ENCODE data around the gene DNASE1L2. TPM values are rescaled to one million over a fixed set of nuclear protein-coding genes. Genes with fewer than 3 reads are reported as not detected.

Gene DNASE1L2
- total and polyA plus RNA-seq, 2 experiments from 2014 or later: 0.23 to 0.80 TPM

DNA sequence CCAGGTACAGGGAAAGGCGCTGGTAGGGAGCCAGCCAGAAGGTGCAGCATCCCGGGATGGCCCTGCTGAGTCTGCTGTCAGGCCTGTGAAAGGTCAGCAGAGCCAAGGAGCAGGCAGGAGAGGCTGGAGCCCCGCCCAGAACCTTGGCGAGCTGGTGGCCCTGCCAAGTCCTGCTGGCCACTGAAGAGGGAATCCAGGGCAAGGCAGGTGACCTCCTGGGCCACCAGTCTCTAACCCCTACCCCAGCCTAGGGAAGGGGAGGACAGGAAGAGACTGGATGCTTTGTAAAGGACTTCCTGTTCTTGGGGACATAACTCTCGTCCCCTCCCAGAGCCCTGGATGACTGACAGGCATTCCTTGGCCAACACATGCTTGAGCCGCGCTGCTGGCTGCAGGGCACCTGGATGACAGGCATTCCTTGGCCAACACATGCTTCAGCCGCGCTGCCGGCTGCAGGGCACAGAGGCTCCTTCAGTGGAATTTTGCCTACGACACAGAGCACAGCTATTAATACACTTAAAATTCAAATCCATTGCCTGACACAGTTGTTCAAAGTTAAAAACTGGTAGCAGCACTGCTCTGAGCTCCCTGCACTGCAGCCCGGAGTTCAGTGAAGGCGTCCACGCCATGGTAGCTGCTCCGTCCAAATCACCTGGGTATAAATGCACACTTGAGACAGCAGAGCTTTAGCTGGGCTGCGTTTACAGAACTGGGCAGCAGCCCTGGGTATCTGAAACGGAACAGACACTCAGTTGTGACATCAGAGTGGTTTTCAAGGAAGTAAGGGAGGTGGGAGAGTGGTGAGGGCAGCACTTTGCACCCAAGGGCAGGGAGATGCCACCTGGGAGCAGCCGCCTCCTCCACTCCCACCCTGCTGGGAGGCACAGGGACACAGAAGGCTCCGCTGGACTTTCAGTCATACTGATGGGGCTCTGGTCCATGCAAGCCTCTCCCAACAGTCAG, 23.6 kb upstream of the DNASE1L2 start:
- H3K79me2 ChIP-seq: peaks cover 18% of the 10 kb centered on the region
- no peaks in the 10 kb centered on the region for H3K9me2 ChIP-seq (replicated peaks; ENCODE audit: insufficient read depth)
- no peak overlapping the region for H3K27ac ChIP-seq
- peaks cover 8% of the 10 kb centered on the region for H4K20me1 ChIP-seq (ENCODE audit: insufficient read depth, poor library complexity, severe bottlenecking)
- no peak for TF ChIP-seq EZH2 (IDR thresholded peaks at IDR 0.05; ENCODE audit: borderline replicate concordance)
- TF ChIP-seq EZH2phosphoT487 (IDR thresholded peaks at IDR 0.05; ENCODE audit: low read depth, severe bottlenecking, unreplicated experiment): no peak
- TF ChIP-seq, protein P1, sequence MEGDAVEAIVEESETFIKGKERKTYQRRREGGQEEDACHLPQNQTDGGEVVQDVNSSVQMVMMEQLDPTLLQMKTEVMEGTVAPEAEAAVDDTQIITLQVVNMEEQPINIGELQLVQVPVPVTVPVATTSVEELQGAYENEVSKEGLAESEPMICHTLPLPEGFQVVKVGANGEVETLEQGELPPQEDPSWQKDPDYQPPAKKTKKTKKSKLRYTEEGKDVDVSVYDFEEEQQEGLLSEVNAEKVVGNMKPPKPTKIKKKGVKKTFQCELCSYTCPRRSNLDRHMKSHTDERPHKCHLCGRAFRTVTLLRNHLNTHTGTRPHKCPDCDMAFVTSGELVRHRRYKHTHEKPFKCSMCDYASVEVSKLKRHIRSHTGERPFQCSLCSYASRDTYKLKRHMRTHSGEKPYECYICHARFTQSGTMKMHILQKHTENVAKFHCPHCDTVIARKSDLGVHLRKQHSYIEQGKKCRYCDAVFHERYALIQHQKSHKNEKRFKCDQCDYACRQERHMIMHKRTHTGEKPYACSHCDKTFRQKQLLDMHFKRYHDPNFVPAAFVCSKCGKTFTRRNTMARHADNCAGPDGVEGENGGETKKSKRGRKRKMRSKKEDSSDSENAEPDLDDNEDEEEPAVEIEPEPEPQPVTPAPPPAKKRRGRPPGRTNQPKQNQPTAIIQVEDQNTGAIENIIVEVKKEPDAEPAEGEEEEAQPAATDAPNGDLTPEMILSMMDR (IDR thresholded peaks at IDR 0.05; ENCODE audit: poor library complexity): no peak
- peak overlapping the region; percentile 90 for H3K4me3 ChIP-seq
- H3K4me2 ChIP-seq: peak overlapping the region; percentile 94
- no peaks in the 10 kb centered on the region for H3K9me3 ChIP-seq (ENCODE audit: low read depth)
- peaks cover 8% of the 10 kb centered on the region for H3K4me1 ChIP-seq (ENCODE audit: insufficient read depth)
- no peak for DNase-seq (ENCODE audit: low spot score)
- no peaks in the 10 kb centered on the region for H3K27me3 ChIP-seq
- H3K36me3 ChIP-seq (replicated peaks; ENCODE audit: insufficient read depth, low read depth): no peaks in the 10 kb centered on the region
- no peak overlapping the region for H2AFZ ChIP-seq
- WGBS (ENCODE audit: low lambda C conversion rate, missing lambda C conversion rate): 85% methylated on average over 19 of the region's 19 CpGs

GRCh38 chr16:2213817-2214718, 22.2 kb upstream of the DNASE1L2 start:
- peak overlapping the region; percentile 90 for H3K4me3 ChIP-seq
- 2% methylated on average over 41 of the region's 98 CpGs for WGBS (ENCODE audit: low lambda C conversion rate, missing lambda C conversion rate)
- no peak overlapping the region for H2AFZ ChIP-seq

DNA sequence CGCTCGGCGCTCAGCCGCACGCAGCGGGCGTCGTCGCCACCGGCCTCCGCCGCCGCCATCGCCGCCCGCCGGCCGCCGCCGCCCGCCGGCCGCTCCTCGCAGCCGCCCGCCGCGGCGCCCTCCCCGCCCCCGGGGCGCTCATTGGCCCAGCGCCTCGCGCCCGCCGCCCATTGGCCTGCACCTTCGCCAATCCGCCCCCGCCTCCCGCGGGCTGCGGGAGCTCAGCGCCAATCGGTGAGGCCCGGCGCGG, 21.6 kb upstream of the DNASE1L2 start, which contains the start of gene PGP:
Gene PGP, minus strand, starts transcription at position 122 of the 250 bp plus-strand sequence. Its CDS starts 63 bp downstream, at position 59.
- under 1% methylated on average over 14 of the region's 48 CpGs for WGBS (ENCODE audit: low lambda C conversion rate, missing lambda C conversion rate)

More at GRCh38 chr16:2213817-2214718, 22.2 kb upstream of the DNASE1L2 start:
- Histone ChIP-seq H3K27ac (peak overlapping the region; percentile 80), H3K36me3 (replicated peaks; ENCODE audit: insufficient read depth, low read depth) (no peaks in the 10 kb centered on the region), H3K4me1 (ENCODE audit: insufficient read depth) (peaks cover 8% of the 10 kb centered on the region), H3K9me3 (ENCODE audit: low read depth) (no peaks in the 10 kb centered on the region), H3K9me2 (replicated peaks; ENCODE audit: insufficient read depth) (no peaks in the 10 kb centered on the region), H3K4me2 (peak overlapping the region; percentile 94), H3K79me2 (peaks cover 18% of the 10 kb centered on the region), H3K27me3 (no peaks in the 10 kb centered on the region), H4K20me1 (ENCODE audit: insufficient read depth, poor library complexity, severe bottlenecking) (peaks cover 8% of the 10 kb centered on the region)
- TF ChIP-seq, protein P1 (IDR thresholded peaks at IDR 0.05; ENCODE audit: poor library complexity): no peak
- TF ChIP-seq EZH2 (IDR thresholded peaks at IDR 0.05; ENCODE audit: borderline replicate concordance): no peak
- TF ChIP-seq EZH2phosphoT487 (IDR thresholded peaks at IDR 0.05; ENCODE audit: low read depth, severe bottlenecking, unreplicated experiment): no peak
- peak; percentile 55 for DNase-seq (ENCODE audit: low spot score)

More for the DNA sequence above, 21.6 kb upstream of the DNASE1L2 start, which contains the start of gene PGP:
- H3K27me3 ChIP-seq: no peaks in the 10 kb centered on the region
- peaks cover 8% of the 10 kb centered on the region for H3K4me1 ChIP-seq (ENCODE audit: insufficient read depth)
- H3K27ac ChIP-seq: peak within 1 kb of the TSS; percentile 92
- H3K36me3 ChIP-seq (replicated peaks; ENCODE audit: insufficient read depth, low read depth): no peaks in the 10 kb centered on the region
- peak within 1 kb of the TSS; percentile 94 for H3K4me2 ChIP-seq
- TF ChIP-seq EZH2phosphoT487 (IDR thresholded peaks at IDR 0.05; ENCODE audit: low read depth, severe bottlenecking, unreplicated experiment): no peak
- TF ChIP-seq, protein P1 (IDR thresholded peaks at IDR 0.05; ENCODE audit: poor library complexity): no peak
- TF ChIP-seq EZH2 (IDR thresholded peaks at IDR 0.05; ENCODE audit: borderline replicate concordance): no peak
- H3K9me3 ChIP-seq (ENCODE audit: low read depth): no peaks in the 10 kb centered on the region
- peaks cover 8% of the 10 kb centered on the region for H4K20me1 ChIP-seq (ENCODE audit: insufficient read depth, poor library complexity, severe bottlenecking)
- H2AFZ ChIP-seq: peak within 1 kb of the TSS; percentile 68
- peak within 1 kb of the TSS; percentile 90 for H3K4me3 ChIP-seq
- no peak for DNase-seq (ENCODE audit: low spot score)
- H3K9me2 ChIP-seq (replicated peaks; ENCODE audit: insufficient read depth): no peaks in the 10 kb centered on the region
- peaks cover 18% of the 10 kb centered on the region for H3K79me2 ChIP-seq

All from hepatocyte (in vitro differentiated cells).